Activated naive CD8-positive, alpha-beta T cell (primary cell): Measurements from ENCODE around the gene RPL10A.
A peak's percentile ranks its signal among the peaks of the same experiment; 100 is the strongest.
"Not testable (repeated sequence)": the region's sequence is repeated elsewhere in the genome, so short reads cannot be mapped to it uniquely, and the experiment has no call there.

Experiments
- H3K27ac Mint-ChIP-seq: one replicate; pipeline ENCODE4 v1.8.0; 2021; ENCODE audit warnings: mixed read lengths
- H3K27me3 Mint-ChIP-seq: one replicate; pipeline ENCODE4 v1.8.0; 2021; ENCODE audit warnings: mixed read lengths
- H3K36me3 Mint-ChIP-seq: one replicate; pipeline ENCODE4 v1.8.0; 2021; ENCODE audit warnings: mixed read lengths
- H3K4me1 Mint-ChIP-seq: one replicate; pipeline ENCODE4 v1.8.0; 2021; ENCODE audit warnings: low read depth, mixed read lengths
- H3K4me3 Mint-ChIP-seq: one replicate; pipeline ENCODE4 v1.8.0; 2021; ENCODE audit warnings: mild to moderate bottlenecking, mixed read lengths
- H3K9me3 Mint-ChIP-seq: one replicate; pipeline ENCODE4 v1.8.0; 2021; ENCODE audit warnings: low read depth, mixed read lengths

Gene RPL10A

GRCh38 chr6:35500782-35501181, 32.6 kb downstream of the RPL10A start:
- peaks cover 6% of the 10 kb centered on the region for H3K4me1 Mint-ChIP-seq
- no peaks in the 10 kb centered on the region for H3K9me3 Mint-ChIP-seq
- no peak overlapping the region for H3K4me3 Mint-ChIP-seq
- H3K27me3 Mint-ChIP-seq: peaks cover 5% of the 10 kb centered on the region
- no peaks in the 10 kb centered on the region for H3K36me3 Mint-ChIP-seq
- H3K27ac Mint-ChIP-seq: no peak overlapping the region

- H3K36me3 Mint-ChIP-seq: no peaks in the 10 kb centered on the region
- H3K9me3 Mint-ChIP-seq: no peaks in the 10 kb centered on the region
- H3K4me3 Mint-ChIP-seq: no peak overlapping the region
- H3K27ac Mint-ChIP-seq: peak overlapping the region; percentile 22
- peaks cover 5% of the 10 kb centered on the region for H3K27me3 Mint-ChIP-seq
- peaks cover 6% of the 10 kb centered on the region for H3K4me1 Mint-ChIP-seq
Measured at GRCh38 chr6:35501784-35502183, 33.6 kb downstream of the RPL10A start.

DNA sequence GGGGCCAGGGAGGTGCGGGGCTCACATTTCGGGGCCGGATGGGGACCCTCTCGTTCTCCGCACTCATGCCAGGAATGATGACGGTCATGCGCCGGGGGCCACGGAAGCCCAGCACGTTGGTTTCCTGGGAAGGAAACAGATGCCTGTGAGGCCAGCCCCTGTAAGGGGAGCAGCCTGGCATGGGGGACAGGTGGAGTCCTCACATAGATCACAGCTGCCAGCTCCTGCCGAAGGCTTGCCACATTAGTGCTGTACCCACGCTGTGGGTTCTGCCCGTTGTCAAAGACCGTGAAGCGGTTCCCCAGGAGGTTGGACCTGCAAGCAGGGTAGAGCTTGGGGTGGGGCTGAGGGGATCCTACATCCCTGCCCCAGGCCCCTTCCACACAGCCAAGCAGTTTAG, 35.3 kb downstream of the RPL10A start:
- H3K9me3 Mint-ChIP-seq: no peaks in the 10 kb centered on the region
- H3K27me3 Mint-ChIP-seq: peaks cover 4% of the 10 kb centered on the region
- H3K36me3 Mint-ChIP-seq: no peaks in the 10 kb centered on the region
- no peak overlapping the region for H3K4me3 Mint-ChIP-seq
- H3K27ac Mint-ChIP-seq: no peak overlapping the region
- peaks cover 3% of the 10 kb centered on the region for H3K4me1 Mint-ChIP-seq

DNA sequence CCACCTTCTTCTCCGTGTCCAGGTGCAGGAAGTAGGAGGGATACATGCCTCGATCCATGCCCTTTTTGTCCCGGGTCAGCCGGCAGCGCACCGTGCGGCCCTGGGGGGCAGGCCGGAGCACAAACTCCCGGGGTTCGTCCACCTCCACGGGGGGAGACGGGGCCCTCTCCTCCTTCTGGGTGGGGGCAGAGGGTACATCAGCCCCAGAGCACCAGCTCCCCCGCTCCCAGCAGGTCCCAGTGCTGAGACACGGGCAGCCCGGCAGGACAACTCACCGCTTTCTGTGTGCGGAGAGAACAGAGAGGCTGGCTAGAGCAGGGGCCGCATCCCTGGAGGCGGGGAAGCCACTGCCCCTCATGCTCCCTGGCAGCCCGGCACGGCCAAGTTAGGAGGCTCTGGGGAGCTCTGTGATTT, 37.8 kb downstream of the RPL10A start:
- Mint-ChIP-seq H3K4me1 (no peaks in the 10 kb centered on the region), H3K4me3 (no peak overlapping the region), H3K27me3 (peaks cover 2% of the 10 kb centered on the region), H3K36me3 (no peaks in the 10 kb centered on the region), H3K9me3 (no peaks in the 10 kb centered on the region), H3K27ac (no peak overlapping the region)

DNA sequence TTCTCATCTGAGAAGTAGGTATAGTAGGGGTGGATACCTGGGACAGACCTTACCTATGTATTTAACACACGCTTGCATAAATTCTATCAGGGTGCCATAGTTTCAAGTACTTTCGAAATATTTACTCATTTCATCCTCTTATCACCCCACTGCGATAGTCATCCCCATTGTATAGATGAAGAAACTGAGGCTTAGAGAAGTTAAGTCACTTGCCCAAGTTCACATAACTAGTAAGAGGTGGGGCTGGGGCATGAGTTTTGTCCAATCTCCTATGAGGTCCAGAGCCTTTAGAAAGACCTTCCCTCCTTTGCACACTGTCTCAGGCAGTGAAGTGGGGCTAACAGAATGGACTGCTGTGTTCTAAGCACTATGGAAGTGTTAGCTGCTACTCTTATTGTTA, 38.3 kb downstream of the RPL10A start:
- Mint-ChIP-seq H3K36me3 (no peaks in the 10 kb centered on the region), H3K4me3 (no peak overlapping the region), H3K9me3 (no peaks in the 10 kb centered on the region), H3K27ac (no peak overlapping the region), H3K27me3 (peaks cover 4% of the 10 kb centered on the region), H3K4me1 (peaks cover 3% of the 10 kb centered on the region)

DNA sequence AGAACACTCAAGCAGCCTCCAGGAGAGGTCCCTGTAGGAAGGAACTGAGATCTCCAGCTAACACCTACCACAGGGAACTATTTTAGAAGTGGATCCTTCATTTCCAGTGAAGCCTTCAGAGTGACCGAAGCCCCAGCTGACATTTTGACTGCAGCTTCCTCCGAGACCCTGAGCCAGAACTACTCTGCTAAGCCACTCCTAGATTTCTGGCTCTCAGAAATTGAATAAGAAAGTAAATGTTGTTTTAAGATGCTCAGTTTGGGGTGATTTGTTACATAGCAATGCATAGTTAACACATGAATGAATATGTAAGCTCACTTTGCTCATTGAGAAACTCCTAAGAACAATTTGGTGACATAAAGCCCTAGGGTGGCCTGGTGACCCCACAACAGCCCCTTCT, 39.0 kb downstream of the RPL10A start:
- no peak overlapping the region for H3K27ac Mint-ChIP-seq
- peaks cover 4% of the 10 kb centered on the region for H3K27me3 Mint-ChIP-seq
- H3K9me3 Mint-ChIP-seq: no peaks in the 10 kb centered on the region
- no peaks in the 10 kb centered on the region for H3K36me3 Mint-ChIP-seq
- H3K4me1 Mint-ChIP-seq: peaks cover 3% of the 10 kb centered on the region
- H3K4me3 Mint-ChIP-seq: no peak overlapping the region

DNA sequence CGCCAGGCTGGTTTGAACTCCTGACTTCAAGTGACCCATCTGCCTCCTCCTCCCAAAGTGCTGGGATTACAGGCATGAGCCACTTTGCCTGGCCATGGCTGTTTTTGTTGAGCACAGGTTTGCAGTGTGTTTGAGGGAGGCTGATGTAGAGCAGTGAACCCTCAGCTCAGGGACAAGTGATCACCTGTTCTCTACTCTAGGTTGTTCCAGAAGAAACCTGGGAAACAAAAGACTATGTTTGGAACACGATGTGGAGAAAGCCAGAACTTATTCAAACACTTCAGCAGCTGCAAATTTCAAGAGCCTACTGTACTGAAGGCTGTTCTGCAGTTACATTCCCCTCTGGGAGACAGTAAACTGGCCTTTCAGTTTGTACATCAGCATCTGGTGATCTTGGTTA, 39.8 kb downstream of the RPL10A start:
- H3K27me3 Mint-ChIP-seq: peaks cover 2% of the 10 kb centered on the region
- no peak overlapping the region for H3K4me3 Mint-ChIP-seq
- no peaks in the 10 kb centered on the region for H3K9me3 Mint-ChIP-seq
- H3K4me1 Mint-ChIP-seq: peaks cover 3% of the 10 kb centered on the region
- H3K27ac Mint-ChIP-seq: no peak overlapping the region
- no peaks in the 10 kb centered on the region for H3K36me3 Mint-ChIP-seq

DNA sequence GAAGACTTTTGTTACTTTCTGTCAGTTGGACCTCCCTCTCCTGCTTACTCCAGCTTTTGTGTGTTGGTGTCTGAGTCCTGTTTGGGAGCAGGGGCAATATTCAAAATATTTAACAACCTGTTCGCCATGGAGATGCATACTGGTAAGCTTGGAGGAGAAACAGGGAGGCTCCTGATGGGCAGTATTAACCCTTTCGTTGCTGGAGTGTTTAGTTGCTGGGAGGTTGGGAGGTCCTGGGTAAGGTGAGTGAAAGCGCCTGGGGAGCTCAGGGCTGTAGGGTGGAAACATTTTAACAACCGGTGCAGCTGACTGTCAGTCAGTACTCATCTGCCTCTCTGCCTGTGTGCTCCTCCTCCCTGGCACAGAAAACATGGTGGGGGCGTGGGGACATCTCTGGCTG, 40.3 kb downstream of the RPL10A start:
- Mint-ChIP-seq H3K27me3 (peaks cover 2% of the 10 kb centered on the region), H3K27ac (no peak overlapping the region), H3K4me3 (no peak overlapping the region), H3K36me3 (no peaks in the 10 kb centered on the region), H3K4me1 (peaks cover 3% of the 10 kb centered on the region), H3K9me3 (no peaks in the 10 kb centered on the region)

GRCh38 chr6:35510916-35511561, 42.8 kb downstream of the RPL10A start:
- peaks cover 3% of the 10 kb centered on the region for H3K4me1 Mint-ChIP-seq
- no peaks in the 10 kb centered on the region for H3K36me3 Mint-ChIP-seq
- no peak overlapping the region for H3K4me3 Mint-ChIP-seq
- H3K27me3 Mint-ChIP-seq: peaks cover 2% of the 10 kb centered on the region
- H3K9me3 Mint-ChIP-seq: no peaks in the 10 kb centered on the region
- H3K27ac Mint-ChIP-seq: no peak overlapping the region

GRCh38 chr6:35511562-35511941, 43.4 kb downstream of the RPL10A start:
- H3K4me3 Mint-ChIP-seq: no peak overlapping the region
- peaks cover 3% of the 10 kb centered on the region for H3K4me1 Mint-ChIP-seq
- no peaks in the 10 kb centered on the region for H3K36me3 Mint-ChIP-seq
- H3K27ac Mint-ChIP-seq: no peak overlapping the region
- H3K27me3 Mint-ChIP-seq: peaks cover 2% of the 10 kb centered on the region
- no peaks in the 10 kb centered on the region for H3K9me3 Mint-ChIP-seq

- Mint-ChIP-seq H3K36me3 (no peaks in the 10 kb centered on the region), H3K27ac (no peak overlapping the region), H3K4me1 (peaks cover 3% of the 10 kb centered on the region), H3K9me3 (no peaks in the 10 kb centered on the region), H3K27me3 (peaks cover 2% of the 10 kb centered on the region), H3K4me3 (no peak overlapping the region)
Measured at GRCh38 chr6:35512006-35512405, 43.8 kb downstream of the RPL10A start.

DNA sequence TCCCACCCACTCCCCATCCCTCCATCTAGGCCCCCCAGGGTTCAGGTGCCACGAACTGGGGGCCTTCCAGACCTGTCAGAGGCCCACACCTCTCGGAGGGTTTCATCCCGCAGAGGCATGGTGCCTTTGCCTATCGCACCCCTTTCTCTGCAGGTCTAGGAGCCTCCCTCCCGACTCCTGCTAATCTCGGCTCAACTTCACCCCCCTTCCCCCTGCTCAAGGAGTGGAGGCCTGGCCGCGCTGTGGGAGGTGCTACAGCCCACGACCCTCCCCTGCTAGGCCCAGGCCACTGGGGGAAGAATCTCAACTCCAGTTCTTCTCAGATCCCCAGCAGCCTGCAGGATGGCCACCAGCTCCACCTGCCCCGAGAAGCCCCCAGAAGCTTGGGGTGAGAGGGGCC, 44.5 kb downstream of the RPL10A start, which contains the start of gene TULP1:
Gene TULP1, minus strand, starts transcription at position 157 of the 400 bp plus-strand sequence. Its CDS starts 38 bp downstream, at position 119.
- Mint-ChIP-seq H3K4me1 (peaks cover 3% of the 10 kb centered on the region), H3K9me3 (no peaks in the 10 kb centered on the region), H3K36me3 (no peaks in the 10 kb centered on the region), H3K27me3 (peaks cover 2% of the 10 kb centered on the region), H3K4me3 (no peak within 1 kb of the TSS), H3K27ac (no peak within 1 kb of the TSS)

DNA sequence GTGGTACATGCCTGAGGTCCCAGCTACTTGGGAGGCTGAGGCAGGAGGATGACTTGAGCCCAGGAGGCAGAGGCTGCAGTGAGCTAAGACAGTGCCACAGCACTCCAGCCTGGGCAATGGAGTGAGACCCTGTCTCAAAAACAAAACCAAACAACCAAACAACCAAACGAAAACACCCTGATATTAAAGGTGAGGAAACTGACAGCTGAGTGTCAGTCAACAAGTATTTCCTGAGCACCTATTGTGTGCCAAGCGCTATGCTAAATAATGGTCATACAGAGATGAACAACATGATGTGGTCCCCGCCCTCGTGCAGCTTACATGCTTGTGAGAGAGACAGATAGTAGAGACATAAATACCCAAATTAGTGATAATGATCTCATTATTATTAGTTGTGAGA, 46.4 kb downstream of the RPL10A start:
- Mint-ChIP-seq H3K27me3 (peaks cover 2% of the 10 kb centered on the region), H3K4me1 (peaks cover 3% of the 10 kb centered on the region), H3K36me3 (no peaks in the 10 kb centered on the region), H3K4me3 (no peak overlapping the region), H3K9me3 (no peaks in the 10 kb centered on the region), H3K27ac (no peak overlapping the region)

DNA sequence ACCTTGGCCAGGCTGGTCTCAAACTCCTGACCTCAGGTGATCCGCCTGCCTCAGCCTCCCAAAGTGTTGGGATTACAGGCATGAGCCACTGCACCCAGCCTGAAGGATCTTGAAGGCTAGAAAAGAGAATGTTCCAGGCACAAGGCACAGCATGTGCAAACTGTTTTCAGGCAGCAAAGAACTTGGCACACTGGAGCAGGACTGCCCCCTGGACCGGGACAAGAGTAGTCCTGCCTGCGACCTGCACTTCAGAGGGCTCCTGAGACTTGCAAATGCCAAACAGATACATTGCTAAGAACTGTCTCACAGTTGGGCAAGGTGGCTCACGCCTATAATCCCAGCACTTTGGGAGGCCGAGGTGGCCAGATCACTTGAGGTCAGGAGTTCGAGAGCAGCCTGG, 47.7 kb downstream of the RPL10A start:
- H3K36me3 Mint-ChIP-seq, H3K4me1 Mint-ChIP-seq, H3K4me3 Mint-ChIP-seq, H3K27ac Mint-ChIP-seq, H3K9me3 Mint-ChIP-seq, H3K27me3 Mint-ChIP-seq: not testable (repeated sequence)

- no peaks in the 10 kb centered on the region for H3K4me1 Mint-ChIP-seq
- no peaks in the 10 kb centered on the region for H3K9me3 Mint-ChIP-seq
- H3K27me3 Mint-ChIP-seq: no peaks in the 10 kb centered on the region
- H3K36me3 Mint-ChIP-seq: no peaks in the 10 kb centered on the region
- no peak overlapping the region for H3K27ac Mint-ChIP-seq
- H3K4me3 Mint-ChIP-seq: no peak overlapping the region
Measured at GRCh38 chr6:35516712-35517111, 48.5 kb downstream of the RPL10A start.

DNA sequence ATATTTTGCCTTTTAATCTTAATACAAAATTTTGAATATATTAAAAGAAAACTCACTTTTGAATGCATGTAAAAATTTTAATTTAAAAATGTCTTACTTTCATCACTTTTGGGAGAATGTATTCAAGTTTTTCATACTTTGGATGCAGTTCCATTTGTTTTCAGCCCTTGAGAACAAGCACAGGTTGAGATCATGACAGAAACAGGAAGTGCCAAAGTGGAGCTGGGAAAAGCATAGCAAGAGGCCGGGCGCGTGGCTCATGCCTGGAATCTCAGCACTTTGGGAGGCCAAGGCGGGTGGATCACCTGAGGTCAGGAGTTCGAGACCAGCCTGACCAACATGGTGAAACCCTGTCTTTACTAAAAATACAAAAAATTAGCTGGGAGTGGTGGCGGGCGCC, 49.8 kb downstream of the RPL10A start:
- H3K27ac Mint-ChIP-seq, H3K36me3 Mint-ChIP-seq, H3K4me3 Mint-ChIP-seq, H3K4me1 Mint-ChIP-seq, H3K27me3 Mint-ChIP-seq, H3K9me3 Mint-ChIP-seq: not testable (repeated sequence)
